ENCODE data around the gene JMJD8. TPM values are rescaled to one million over a fixed set of nuclear protein-coding genes. Genes with fewer than 3 reads are reported as not detected.

The JMJD8 gene
- total RNA-seq, 1 experiment from 2014 or later, result 81.3 TPM

DNA sequence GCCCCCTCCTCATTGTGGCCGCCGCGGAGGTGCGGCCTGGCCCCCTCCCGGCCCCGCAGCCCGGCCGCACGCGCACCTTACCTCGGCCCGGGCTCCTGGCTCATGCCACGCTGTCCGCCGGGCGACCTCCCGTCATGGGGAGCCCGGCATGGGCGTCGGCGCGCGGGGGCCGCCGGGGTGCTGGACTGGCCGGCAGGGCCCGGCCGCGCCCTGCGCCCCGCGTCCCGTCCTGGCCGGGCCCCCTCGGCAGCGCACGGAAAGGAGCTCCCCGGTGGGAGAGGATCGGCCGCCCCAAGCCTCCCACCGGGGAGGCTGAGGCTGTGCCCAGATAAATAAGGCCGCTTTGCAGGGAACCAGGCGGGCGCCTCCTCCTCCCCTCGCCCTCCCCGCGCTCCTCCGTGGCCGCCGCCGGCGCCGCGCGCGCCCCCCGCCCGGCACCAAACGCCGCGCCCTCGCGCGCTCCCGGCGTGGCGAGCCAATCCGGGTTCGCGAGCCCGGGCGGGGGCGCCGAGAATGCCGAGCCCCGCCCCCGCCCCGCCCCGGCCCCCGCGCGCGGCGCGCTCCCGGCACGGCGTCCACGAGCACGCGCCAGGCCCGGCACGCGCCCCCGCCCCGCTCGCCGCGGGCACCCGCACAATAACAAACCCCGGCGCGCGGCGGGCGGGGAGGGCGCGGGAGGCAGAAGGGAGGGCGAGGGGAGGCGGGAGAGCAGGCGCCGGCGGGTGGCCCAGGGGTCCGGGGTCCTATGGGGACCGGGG is 21.5 kb upstream of the JMJD8 start, which contains the start of gene FBXL16:
TSS of gene FBXL16 (minus strand) at position 371 of the 758 bp plus-strand sequence. CDS start 8,396 bp downstream, outside the sequence.
- DNase-seq (peak; percentile 49), ATAC-seq (peak; percentile 23; the same call in 1 of the 2 replicates)
- Histone ChIP-seq H4K20me1 (ENCODE audit: low read length) (no peaks in the 10 kb centered on the region), H3K9ac (ENCODE audit: low read length) (no peak within 1 kb of the TSS), H3K4me2 (ENCODE audit: low read length) (peak within 1 kb of the TSS; percentile 72), H3K4me3 (ENCODE audit: low read length) (peak within 1 kb of the TSS; percentile 55), H3K9me2 (replicated peaks; ENCODE audit: low read length) (no peaks in the 10 kb centered on the region), H3K27ac (ENCODE audit: low read length) (no peak within 1 kb of the TSS), H3K9me3 (ENCODE audit: low read length) (no peaks in the 10 kb centered on the region), H3K4me1 (ENCODE audit: insufficient read depth, low read length) (no peaks in the 10 kb centered on the region), H3F3A (ENCODE audit: low read length, unreplicated experiment) (no peaks in the 10 kb centered on the region), H3K27me3 (ENCODE audit: low read length) (peaks cover 39% of the 10 kb centered on the region), H3K36me3 (ENCODE audit: low read depth, low read length) (no peaks in the 10 kb centered on the region), H3K79me2 (ENCODE audit: low read length) (no peaks in the 10 kb centered on the region), H2AFZ (ENCODE audit: low read length) (no peak within 1 kb of the TSS)
- CTCF ChIA-PET, result no interaction called here
- POLR2A ChIA-PET (ENCODE audit: unreplicated experiment), result no interaction called here
- no TSS peak for BruUV-seq (replicated peaks)
- intact Hi-C loops (cut with micrococcal nuclease), result no loop called here
- TF ChIP-seq EZH2phosphoT487 (IDR thresholded peaks at IDR 0.05; ENCODE audit: borderline replicate concordance, low read length) (no peak), EZH2 (IDR thresholded peaks at IDR 0.05; ENCODE audit: low read length, unreplicated experiment) (no peak)
- TF ChIP-seq, protein P1, sequence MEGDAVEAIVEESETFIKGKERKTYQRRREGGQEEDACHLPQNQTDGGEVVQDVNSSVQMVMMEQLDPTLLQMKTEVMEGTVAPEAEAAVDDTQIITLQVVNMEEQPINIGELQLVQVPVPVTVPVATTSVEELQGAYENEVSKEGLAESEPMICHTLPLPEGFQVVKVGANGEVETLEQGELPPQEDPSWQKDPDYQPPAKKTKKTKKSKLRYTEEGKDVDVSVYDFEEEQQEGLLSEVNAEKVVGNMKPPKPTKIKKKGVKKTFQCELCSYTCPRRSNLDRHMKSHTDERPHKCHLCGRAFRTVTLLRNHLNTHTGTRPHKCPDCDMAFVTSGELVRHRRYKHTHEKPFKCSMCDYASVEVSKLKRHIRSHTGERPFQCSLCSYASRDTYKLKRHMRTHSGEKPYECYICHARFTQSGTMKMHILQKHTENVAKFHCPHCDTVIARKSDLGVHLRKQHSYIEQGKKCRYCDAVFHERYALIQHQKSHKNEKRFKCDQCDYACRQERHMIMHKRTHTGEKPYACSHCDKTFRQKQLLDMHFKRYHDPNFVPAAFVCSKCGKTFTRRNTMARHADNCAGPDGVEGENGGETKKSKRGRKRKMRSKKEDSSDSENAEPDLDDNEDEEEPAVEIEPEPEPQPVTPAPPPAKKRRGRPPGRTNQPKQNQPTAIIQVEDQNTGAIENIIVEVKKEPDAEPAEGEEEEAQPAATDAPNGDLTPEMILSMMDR (conservative IDR thresholded peaks at IDR 0.05; ENCODE audit: low read depth, low read length), result no peak

DNA sequence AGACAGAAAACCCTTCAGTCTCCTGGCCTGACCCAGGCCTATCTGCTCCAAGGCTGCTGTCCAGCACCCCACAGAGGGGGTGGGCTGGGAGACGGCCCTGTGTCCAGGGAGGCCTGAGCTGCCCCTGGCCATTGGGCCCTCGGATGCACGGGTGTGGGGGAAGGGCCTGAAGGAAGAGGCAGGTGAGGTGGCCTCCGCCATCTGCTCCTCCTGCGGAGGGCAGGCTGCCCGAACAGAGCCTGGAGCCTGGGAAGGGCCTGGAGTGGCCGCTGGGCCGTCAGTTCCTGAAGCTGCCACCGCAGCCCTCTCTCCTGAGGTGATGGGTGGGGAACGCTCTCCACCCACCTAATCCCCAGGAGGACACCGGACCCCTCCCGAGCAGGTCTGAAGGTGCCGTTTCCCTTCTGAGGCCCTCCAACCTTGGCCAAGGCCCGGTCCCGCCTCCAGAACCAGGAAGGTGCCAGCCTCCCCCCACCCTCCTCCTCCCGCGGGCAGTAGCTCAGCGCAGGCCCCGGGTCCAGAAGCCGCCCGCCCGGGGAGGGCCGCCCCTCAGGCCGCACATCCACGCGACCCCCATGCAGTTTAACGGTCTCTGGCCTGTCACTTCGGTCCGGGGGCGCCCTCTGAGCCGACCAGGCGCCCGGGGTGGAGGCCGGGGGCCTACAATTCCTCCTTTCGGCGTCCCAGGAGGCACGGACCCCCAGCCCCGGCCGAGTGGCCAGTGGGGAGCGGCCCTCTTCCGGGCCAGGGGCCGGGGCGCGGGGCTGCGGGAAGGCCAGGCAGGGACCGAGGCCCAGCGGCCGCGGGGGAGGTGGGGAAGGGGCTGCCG is 20.6 kb upstream of the JMJD8 start:
- TF ChIP-seq EZH2phosphoT487 (IDR thresholded peaks at IDR 0.05; ENCODE audit: borderline replicate concordance, low read length), result no peak
- TF ChIP-seq, protein P1 (conservative IDR thresholded peaks at IDR 0.05; ENCODE audit: low read depth, low read length), result no peak
- TF ChIP-seq EZH2 (IDR thresholded peaks at IDR 0.05; ENCODE audit: low read length, unreplicated experiment), result no peak
- POLR2A ChIA-PET (ENCODE audit: unreplicated experiment), result no interaction called here
- intact Hi-C loops (cut with micrococcal nuclease), result no loop called here
- DNase-seq (no peak), ATAC-seq (no peak)
- H3K27ac ChIP-seq (ENCODE audit: low read length), result no peak overlapping the region
- H3K27me3 ChIP-seq (ENCODE audit: low read length), result peaks cover 37% of the 10 kb centered on the region
- no peaks in the 10 kb centered on the region for H3K79me2 ChIP-seq (ENCODE audit: low read length)
- no peaks in the 10 kb centered on the region for H3K9me2 ChIP-seq (replicated peaks; ENCODE audit: low read length)
- no peaks in the 10 kb centered on the region for H3K9me3 ChIP-seq (ENCODE audit: low read length)
- H3K4me1 ChIP-seq (ENCODE audit: insufficient read depth, low read length), result no peaks in the 10 kb centered on the region
- no peaks in the 10 kb centered on the region for H3K36me3 ChIP-seq (ENCODE audit: low read depth, low read length)
- peak overlapping the region; percentile 72 for H3K4me2 ChIP-seq (ENCODE audit: low read length)
- H3F3A ChIP-seq (ENCODE audit: low read length, unreplicated experiment), result no peaks in the 10 kb centered on the region
- H3K9ac ChIP-seq (ENCODE audit: low read length), result no peak overlapping the region
- H3K4me3 ChIP-seq (ENCODE audit: low read length), result peak overlapping the region; percentile 55
- H4K20me1 ChIP-seq (ENCODE audit: low read length), result no peaks in the 10 kb centered on the region
- CTCF ChIA-PET, result no interaction called here
- BruUV-seq (replicated peaks), result no TSS peak
- no peak overlapping the region for H2AFZ ChIP-seq (ENCODE audit: low read length)

Data from PC-3 (cell line).